Gastroesophageal sphincter (tissue), 2 donors: ENCODE measurements around the gene PCGF3.

Experiments used
- POLR2A ChIP-seq, 2 donors: fragments of 450-650 bp; IDR thresholded peaks; one replicate each; pipeline ENCODE4 v1.6.1; 2017; ENCODE audit warnings: antibody characterized with exemption in 2 of 2, mild to moderate bottlenecking in 2 of 2, moderate library complexity in 1 of 2
- POLR2AphosphoS5 ChIP-seq: sonication (generic); formaldehyde crosslinking; IDR thresholded peaks from one replicate; pipeline ENCODE4 v1.6.1; 2017; ENCODE audit warnings: antibody characterized with exemption

GRCh38 chr4:763922-764321 lies 58.3 kb downstream of the PCGF3 start:
- TF ChIP-seq POLR2AphosphoS5 (no peak), POLR2A (IDR thresholded peaks at IDR 0.05) (no peak)
